Naive thymus-derived CD4-positive, alpha-beta T cell (primary cell): ENCODE data around the gene WNT5B. TPM values are rescaled to one million over a fixed set of nuclear protein-coding genes. Genes with fewer than 3 reads are reported as not detected.

Experiments
- microRNA-seq: library from miRNA; unstranded; fragments of <30 nt; microRNA quantifications from one replicate; pipeline ENCODE4 v1.2.0, GENCODE V29; 2022; ENCODE audit warnings: borderline microRNAs expressed
- polyA plus RNA-seq, 2 donors: library from polyadenylated mRNA; unstranded; fragments of 300-500 nt; fragmentation: Illumina TruSeq; gene quantifications; one replicate each; pipeline ENCODE4 v1.2.3, GENCODE V29; 2021
- total RNA-seq, 6 experiments: library from RNA in 5 of 6; stranded (reverse) in 5 of 6; gene quantifications; 1 replicate in 5 of 6; 2 replicates in 1 of 6; pipeline ENCODE4 v1.2.3 and lab custom pipeline; 2021 to 2026

Gene WNT5B
- total and polyA plus RNA-seq, 7 experiments from 2014 or later, result 0.29 to 0.92 (median 0.37) TPM; not detected in 4

Small RNA genes lying within 50 kb of the gene (microRNA-seq; reads per million reads assigned to microRNA genes)
- not detected for gene MIR3649

Other genes with a start within 250 kb of the WNT5B start
- 10 to 100 TPM; 25.6 to 43.8 (median 28.1) TPM for gene FBXL14, start 34.6 kb upstream of the WNT5B start, total RNA-seq
- gene FBXL14, start 34.6 kb upstream of the WNT5B start, polyA plus RNA-seq, result 10 to 100 TPM; 15.1 to 31.8 TPM
- gene ADIPOR2, start 61.8 kb downstream of the WNT5B start, total RNA-seq, result 10 to 100 TPM; 19.8 to 51.4 (median 36.4) TPM
- gene ADIPOR2, start 61.8 kb downstream of the WNT5B start, polyA plus RNA-seq, result 1 to 10 TPM; 2.2 to 3.3 TPM
- under 1 TPM in 1 of 5 experiments, not detected in 4; 0.12 TPM for gene LRTM2, start 191.3 kb downstream of the WNT5B start, total RNA-seq
- not detected for gene LRTM2, start 191.3 kb downstream of the WNT5B start, polyA plus RNA-seq